PC-9 (cell line): ENCODE results near the gene ADIPOQ. TPM values are rescaled to one million over a fixed set of nuclear protein-coding genes. Genes with fewer than 3 reads are reported as not detected.
A peak's percentile ranks its signal among the peaks of the same experiment; 100 is the strongest.

Experiments
- BruUV-seq: library from RNA; stranded (reverse); fragments of 400-500 nt; replicated peaks from 2 replicates; lab custom pipeline; 2021; lab: Mats Ljungman, UMichigan
- CTCF ChIA-PET: fragments of 300-600 bp; sonication (Branson Sonifier 250); formaldehyde crosslinking; loops from one replicate; lab custom pipeline; 2022; ENCODE audit warnings: antibody characterized with exemption; lab: Charles Lee
- POLR2A ChIA-PET: fragments of 300-600 bp; sonication (Branson Sonifier 250); formaldehyde crosslinking; loops from one replicate; lab custom pipeline; 2022; ENCODE audit warnings: antibody characterized with exemption; ENCODE audit not compliant: unreplicated experiment; lab: Charles Lee
- DNase-seq, 2 experiments: peaks; one replicate each; pipeline versions ENCODE4 v3.0.0 to v3.0.0-alpha.2; 2015 to 2022; ENCODE audit warnings: mixed read lengths in 1 of 2
- H2AFZ ChIP-seq: fragments of 200-600 bp; sonication (generic); 2 replicates; pipeline ENCODE4 v1.8.1; 2017; ENCODE audit warnings: antibody characterized with exemption
- H3F3A ChIP-seq: fragments of 200-600 bp; sonication (generic); 2 replicates; pipeline ENCODE4 v1.8.1; 2017; ENCODE audit warnings: antibody characterized with exemption, mild to moderate bottlenecking, low read depth; ENCODE audit not compliant: insufficient read depth
- H3K27ac ChIP-seq: fragments of 200-600 bp; sonication (generic); 2 replicates; pipeline ENCODE4 v1.6.1; 2016; ENCODE audit warnings: mixed run types
- H3K27me3 ChIP-seq: fragments of 200-600 bp; sonication (generic); 2 replicates; pipeline ENCODE4 v1.6.1; 2016; ENCODE audit warnings: low read depth, mixed run types; ENCODE audit not compliant: insufficient read depth
- H3K36me3 ChIP-seq: fragments of 200-600 bp; sonication (generic); 2 replicates; pipeline ENCODE4 v1.6.1; 2016; ENCODE audit warnings: low read depth, mixed run types
- H3K4me1 ChIP-seq: fragments of 200-600 bp; sonication (generic); replicated peaks from 2 replicates; pipeline ENCODE4 v1.6.1; 2016; ENCODE audit warnings: mixed run types; ENCODE audit not compliant: insufficient read depth
- H3K4me2 ChIP-seq: fragments of 200-600 bp; sonication (generic); 2 replicates; pipeline ENCODE4 v1.6.1; 2017; ENCODE audit warnings: mixed run types
- H3K4me3 ChIP-seq: fragments of 200-600 bp; sonication (generic); 2 replicates; pipeline ENCODE4 v1.6.1; 2016; ENCODE audit warnings: mixed run types
- H3K79me2 ChIP-seq: fragments of 200-600 bp; sonication (generic); 2 replicates; pipeline ENCODE4 v1.6.1; 2017; ENCODE audit warnings: low read depth, mixed run types
- H3K9me2 ChIP-seq: fragments of 200-600 bp; sonication (generic); 2 replicates; pipeline ENCODE4 v1.8.1; 2017; ENCODE audit warnings: mild to moderate bottlenecking; ENCODE audit not compliant: insufficient read depth
- H3K9me3 ChIP-seq: fragments of 200-600 bp; sonication (generic); 2 replicates; pipeline ENCODE4 v1.8.1; 2016; ENCODE audit warnings: low read depth; ENCODE audit not compliant: insufficient read depth
- H4K20me1 ChIP-seq: fragments of 200-600 bp; sonication (generic); 2 replicates; pipeline ENCODE4 v1.8.1; 2017; ENCODE audit not compliant: insufficient read depth
- CTCF ChIP-seq: fragments of 200-600 bp; sonication (generic); conservative IDR thresholded peaks from 2 replicates; pipeline ENCODE4 v1.6.1; 2017; ENCODE audit warnings: mixed run types, antibody characterized with exemption, mild to moderate bottlenecking, moderate library complexity
- EZH2 ChIP-seq: fragments of 200-600 bp; sonication (generic); IDR thresholded peaks from 2 replicates; pipeline ENCODE4 v1.8.0; 2017; ENCODE audit warnings: antibody characterized with exemption, low read depth
- intact Hi-C: fragments of 100-400 bp; cut with micrococcal nuclease; formaldehyde crosslinking; loops from one replicate; pipeline ENCODE4 v1.10.0; 2022; ENCODE audit not compliant: unreplicated experiment
- total RNA-seq: library from RNA; stranded (reverse); gene quantifications from 2 replicates; pipeline ENCODE4 v1.2.3, GENCODE V29; 2021

ADIPOQ gene
- total RNA-seq, 1 experiment from 2014 or later: not detected

- Histone ChIP-seq H3F3A (peaks cover 10% of the 10 kb centered on the region; the same call in 1 of the 2 replicates), H2AFZ (no peak overlapping the region), H4K20me1 (no peaks in the 10 kb centered on the region), H3K4me1 (peaks cover 9% of the 10 kb centered on the region), H3K79me2 (peaks cover 10% of the 10 kb centered on the region), H3K27me3 (peaks cover 25% of the 10 kb centered on the region), H3K36me3 (no peaks in the 10 kb centered on the region), H3K4me3 (no peak overlapping the region), H3K9me3 (no peaks in the 10 kb centered on the region), H3K27ac (no peak overlapping the region), H3K9me2 (no peaks in the 10 kb centered on the region), H3K4me2 (no peak overlapping the region)
- POLR2A ChIA-PET: no interaction called here
- no peak for TF ChIP-seq EZH2
- no peak for TF ChIP-seq CTCF
- CTCF ChIA-PET: interaction anchor here (0.6 kb wide), 1 partner anchor 246 kb away, joined by 3 read pairs; no protein-coding TSS in a partner anchor
- intact Hi-C loops: loop anchor here (5.0 kb wide), 1 partner anchor 237 kb away; no protein-coding TSS in a partner anchor
- DNase-seq: no peak
- BruUV-seq: no TSS peak
These were observed 17.2 kb upstream of the ADIPOQ start for GRCh38 chr3:186825294-186825821.

GRCh38 chr3:186825872-186826409 is 16.6 kb upstream of the ADIPOQ start:
- Histone ChIP-seq H4K20me1 (no peaks in the 10 kb centered on the region), H3K36me3 (no peaks in the 10 kb centered on the region), H3K9me2 (no peaks in the 10 kb centered on the region), H3K4me3 (peak overlapping the region; percentile 93; the same call in 1 of the 2 replicates), H3K27me3 (peaks cover 30% of the 10 kb centered on the region), H3F3A (peaks cover 10% of the 10 kb centered on the region; the same call in 1 of the 2 replicates), H3K4me2 (peak overlapping the region; percentile 74), H3K9me3 (no peaks in the 10 kb centered on the region), H3K4me1 (peaks cover 9% of the 10 kb centered on the region), H3K79me2 (peaks cover 10% of the 10 kb centered on the region), H3K27ac (no peak overlapping the region), H2AFZ (no peak overlapping the region)
- TF ChIP-seq EZH2 (no peak), CTCF (no peak)
- CTCF ChIA-PET: no interaction called here
- intact Hi-C loops: loop anchor here (2.0 to 5.0 kb wide), 2 partner anchors 236 to 313 kb away; partner anchors contain the start of gene RPL39L
- POLR2A ChIA-PET: no interaction called here
- DNase-seq: no peak
- TSS peak; percentile 56 for BruUV-seq

- H4K20me1 ChIP-seq: no peaks in the 10 kb centered on the region
- CTCF ChIA-PET: interaction anchor here (1.2 kb wide), 1 partner anchor 212 kb away, joined by 6 read pairs; no protein-coding TSS in a partner anchor
- BruUV-seq: no TSS peak
- peak overlapping the region; percentile 93 for H3K4me3 ChIP-seq
- peak in 1 of 2 experiments; percentile 37 for DNase-seq
- peaks cover 9% of the 10 kb centered on the region for H3K4me1 ChIP-seq
- no peak for TF ChIP-seq EZH2
- no peak for TF ChIP-seq CTCF
- no peak overlapping the region for H3K27ac ChIP-seq
- H3K9me3 ChIP-seq: no peaks in the 10 kb centered on the region
- no peaks in the 10 kb centered on the region for H3K9me2 ChIP-seq
- peak overlapping the region; percentile 74 for H3K4me2 ChIP-seq
- no peaks in the 10 kb centered on the region for H3K36me3 ChIP-seq
- POLR2A ChIA-PET: interaction anchor here (0.6 kb wide), 4 partner anchors 206 to 1194 kb away, joined by 4 to 5 read pairs (median 5); no protein-coding TSS in a partner anchor
- H3K27me3 ChIP-seq: peaks cover 36% of the 10 kb centered on the region
- peaks cover 10% of the 10 kb centered on the region for H3K79me2 ChIP-seq
- intact Hi-C loops: loop anchor here (2.0 to 5.0 kb wide), 2 partner anchors 236 to 312 kb away; partner anchors contain the start of gene RPL39L
- H3F3A ChIP-seq: peaks cover 10% of the 10 kb centered on the region; the same call in 1 of the 2 replicates
- peak overlapping the region; percentile 91 for H2AFZ ChIP-seq
These were observed 16.0 kb upstream of the ADIPOQ start for GRCh38 chr3:186826410-186826975.
